GM23338 (cell line): Measurements from ENCODE around the gene COL20A1. TPM values are rescaled to one million over a fixed set of nuclear protein-coding genes. Genes with fewer than 3 reads are reported as not detected.

Experiments
- ATAC-seq: fragments of 200-7000 bp; cut with Tn5 transposase; 3 replicates; pipeline ENCODE4 v1.9.1; 2020
- DNase-seq: peaks from one replicate; pipeline ENCODE4 v3.0.0-alpha.2; 2015; ENCODE audit warnings: low spot score
- H2AFZ ChIP-seq: fragments of 200-600 bp; sonication (generic); 2 replicates; pipeline ENCODE4 v1.8.0; 2016; ENCODE audit warnings: antibody characterized with exemption, mild to moderate bottlenecking, moderate library complexity
- H3F3A ChIP-seq: fragments of 200-600 bp; sonication (generic); replicated peaks from 2 replicates; pipeline ENCODE4 v1.8.0; 2017; ENCODE audit warnings: antibody characterized with exemption, mixed run types, low read depth
- H3K27ac ChIP-seq: fragments of 200-600 bp; sonication (generic); 2 replicates; pipeline ENCODE4 v1.6.1; 2016; ENCODE audit warnings: low read depth
- H3K27me3 ChIP-seq: fragments of 200-600 bp; sonication (generic); 2 replicates; pipeline ENCODE4 v1.8.0; 2016; ENCODE audit warnings: mild to moderate bottlenecking, mixed run types, moderate library complexity; ENCODE audit not compliant: insufficient read depth
- H3K36me3 ChIP-seq: fragments of 200-600 bp; sonication (generic); 2 replicates; pipeline ENCODE4 v1.8.0; 2016; ENCODE audit warnings: mild to moderate bottlenecking; ENCODE audit not compliant: insufficient read depth
- H3K4me1 ChIP-seq: fragments of 200-600 bp; sonication (generic); 2 replicates; pipeline ENCODE4 v1.8.0; 2016; ENCODE audit warnings: mild to moderate bottlenecking, moderate library complexity; ENCODE audit not compliant: insufficient read depth
- H3K4me2 ChIP-seq: fragments of 200-600 bp; sonication (generic); 2 replicates; pipeline ENCODE4 v1.7.1; 2017; ENCODE audit warnings: mixed run types
- H3K4me3 ChIP-seq: fragments of 200-600 bp; sonication (generic); 2 replicates; pipeline ENCODE4 v1.6.1; 2016; ENCODE audit warnings: mixed run types
- H3K79me2 ChIP-seq: fragments of 200-600 bp; sonication (generic); replicated peaks from 2 replicates; pipeline ENCODE4 v1.8.0; 2017; ENCODE audit warnings: mild to moderate bottlenecking; ENCODE audit not compliant: insufficient read depth
- H3K9me2 ChIP-seq: fragments of 200-600 bp; sonication (generic); 2 replicates; pipeline ENCODE4 v1.8.0; 2017; ENCODE audit not compliant: insufficient read depth
- H4K20me1 ChIP-seq: fragments of 200-600 bp; sonication (generic); replicated peaks from 2 replicates; pipeline ENCODE4 v1.8.0; 2017; ENCODE audit warnings: mild to moderate bottlenecking; ENCODE audit not compliant: insufficient read depth
- H3K27ac Mint-ChIP-seq: 2 replicates; pipeline ENCODE4 v1.8.0; 2020; ENCODE audit warnings: inconsistent platforms, mild to moderate bottlenecking, moderate library complexity, mixed read lengths
- H3K27me3 Mint-ChIP-seq: 3 replicates; pipeline ENCODE4 v1.8.0; 2022; ENCODE audit warnings: low read depth, mild to moderate bottlenecking, moderate library complexity, mixed read lengths, inconsistent platforms; ENCODE audit not compliant: insufficient read depth, poor library complexity
- H3K36me3 Mint-ChIP-seq: 3 replicates; pipeline ENCODE4 v1.8.0; 2021; ENCODE audit warnings: low read depth, mild to moderate bottlenecking, inconsistent platforms, moderate library complexity, mixed read lengths
- H3K4me1 Mint-ChIP-seq: 3 replicates; pipeline ENCODE4 v1.8.0; 2020; ENCODE audit warnings: mild to moderate bottlenecking, inconsistent platforms, mixed read lengths
- H3K4me3 Mint-ChIP-seq: 3 replicates; pipeline ENCODE4 v1.8.0; 2021; ENCODE audit warnings: moderate library complexity, mild to moderate bottlenecking, inconsistent platforms, mixed read lengths
- H3K9me3 Mint-ChIP-seq: 3 replicates; pipeline ENCODE4 v1.8.0; 2020; ENCODE audit warnings: moderate library complexity, mild to moderate bottlenecking, inconsistent platforms, mixed read lengths
- CREB1 ChIP-seq: fragments of 250-450 bp; sonication (Bioruptor Pico); IDR thresholded peaks from 2 replicates; pipeline ENCODE4 v1.5.0; 2020; ENCODE audit warnings: low read depth, mild to moderate bottlenecking, moderate library complexity
- ETS1 ChIP-seq: IDR thresholded peaks from 2 replicates; pipeline ENCODE4 v1.6.1; 2016; ENCODE audit warnings: antibody characterized with exemption
- EZH2 ChIP-seq: fragments of 200-600 bp; sonication (generic); IDR thresholded peaks from one replicate; pipeline ENCODE4 v1.8.0; 2017; ENCODE audit warnings: antibody characterized with exemption, mild to moderate bottlenecking, low read depth; ENCODE audit not compliant: unreplicated experiment
- EZH2phosphoT487 ChIP-seq: fragments of 200-600 bp; sonication (generic); IDR thresholded peaks from one replicate; pipeline ENCODE4 v1.8.1; 2018; ENCODE audit warnings: antibody characterized with exemption; ENCODE audit not compliant: unreplicated experiment
- JUNB ChIP-seq: IDR thresholded peaks from one replicate; pipeline ENCODE4 v1.6.1; 2016; ENCODE audit warnings: antibody characterized with exemption; ENCODE audit not compliant: unreplicated experiment
- NANOG ChIP-seq: IDR thresholded peaks from 2 replicates; pipeline ENCODE4 v1.6.1; 2016; ENCODE audit warnings: antibody characterized with exemption, borderline replicate concordance
- POLR2AphosphoS5 ChIP-seq: IDR thresholded peaks from 2 replicates; pipeline ENCODE4 v1.6.1; 2016; ENCODE audit warnings: antibody characterized with exemption, low read depth
- REST ChIP-seq: IDR thresholded peaks from one replicate; pipeline ENCODE4 v1.6.1; 2018; ENCODE audit warnings: antibody characterized with exemption; ENCODE audit not compliant: unreplicated experiment
- STAT1 ChIP-seq: IDR thresholded peaks from one replicate; pipeline ENCODE4 v1.6.1; 2016; ENCODE audit warnings: antibody characterized with exemption; ENCODE audit not compliant: unreplicated experiment
- ZNF114 ChIP-seq: fragments of 250-450 bp; sonication (Bioruptor Pico); IDR thresholded peaks from 2 replicates; pipeline ENCODE4 v1.5.0; 2020; ENCODE audit warnings: mild to moderate bottlenecking, moderate library complexity
- ZNF331 ChIP-seq: fragments of 250-450 bp; sonication (Bioruptor Pico); IDR thresholded peaks from 2 replicates; pipeline ENCODE4 v1.5.0; 2020; ENCODE audit warnings: low read depth, mild to moderate bottlenecking, moderate library complexity
- ZNF462 ChIP-seq: fragments of 250-450 bp; sonication (Bioruptor Pico); IDR thresholded peaks from 2 replicates; pipeline ENCODE4 v1.5.0; 2020; ENCODE audit warnings: mild to moderate bottlenecking, moderate library complexity
- polyA plus RNA-seq: library from polyadenylated mRNA; unstranded; fragments of >200 nt; fragmentation: Nextera tagmentation; extraction: Ambion mirVana; gene quantifications from 2 replicates; pipeline ENCODE4 v1.2.1, GENCODE V29; 2016
- total RNA-seq: library from RNA; depleted of rRNA; stranded (reverse); fragments of >200 nt; shearing (Covaris generic); gene quantifications from 2 replicates; pipeline ENCODE4 v1.2.3, GENCODE V29; 2014
- TF ChIP-seq, protein P1 (sequence below), 2 experiments: fragments of 200-600 bp in 1 of 2; sonication (generic) in 1 of 2; conservative IDR thresholded peaks; 2 replicates each; pipeline versions ENCODE4 v1.5.1 to v1.6.1; 2016 to 2017; ENCODE audit warnings: antibody characterized with exemption in 2 of 2, low read depth in 2 of 2, mild to moderate bottlenecking in 2 of 2, moderate library complexity in 1 of 2

The COL20A1 gene
- total and polyA plus RNA-seq, 2 experiments from 2014 or later = 0.28 to 0.79 TPM

DNA sequence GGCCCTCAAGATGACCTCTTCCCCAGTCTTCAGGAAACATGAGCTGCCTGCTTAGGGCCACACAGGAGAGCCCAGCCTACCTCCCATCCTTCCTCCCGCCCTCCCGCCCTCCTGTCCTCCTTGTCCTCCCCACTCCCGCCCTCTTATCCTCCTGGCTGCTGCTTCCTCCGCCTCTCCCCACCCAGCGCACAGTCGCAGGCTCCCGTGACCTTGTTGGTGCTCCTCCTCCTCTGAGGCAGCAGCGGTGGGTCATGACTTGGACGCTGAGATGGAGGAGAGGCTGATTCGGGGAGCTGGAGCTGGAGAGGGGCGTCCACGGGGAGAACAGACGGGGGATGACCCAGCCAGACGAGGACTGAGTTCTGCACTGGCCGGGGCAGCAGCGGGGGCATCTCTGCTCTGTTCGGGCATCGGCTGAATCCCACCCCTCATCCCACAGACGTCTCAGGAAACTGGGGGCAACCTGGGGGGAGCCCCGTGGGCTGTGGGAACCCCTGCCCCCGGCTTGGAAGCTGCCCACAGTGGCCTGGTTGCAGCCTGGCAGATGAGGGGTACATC, 35.8 kb downstream of the COL20A1 start:
- Mint-ChIP-seq H3K27me3 (peaks cover 13% of the 10 kb centered on the region), H3K36me3 (peaks cover 9% of the 10 kb centered on the region)

More for the DNA sequence above, 35.8 kb downstream of the COL20A1 start:
- Histone ChIP-seq H3K36me3 (no peaks in the 10 kb centered on the region), H3K4me3 (no peak overlapping the region), H3K27ac (no peak overlapping the region), H3K79me2 (no peaks in the 10 kb centered on the region), H3K27me3 (no peaks in the 10 kb centered on the region), H2AFZ (no peak overlapping the region), H3K9me2 (no peaks in the 10 kb centered on the region), H4K20me1 (no peaks in the 10 kb centered on the region), H3K4me2 (no peak overlapping the region), H3F3A (no peaks in the 10 kb centered on the region), H3K4me1 (no peaks in the 10 kb centered on the region; the same call in 1 of the 2 replicates)
- ATAC-seq (no peak), DNase-seq (no peak)
- H3K27ac Mint-ChIP-seq = no peak overlapping the region
- H3K9me3 Mint-ChIP-seq = peaks cover 13% of the 10 kb centered on the region
- H3K4me1 Mint-ChIP-seq = no peaks in the 10 kb centered on the region; the same call in 2 of the 3 replicates
- H3K4me3 Mint-ChIP-seq = no peak overlapping the region
- TF ChIP-seq REST (no peak), STAT1 (no peak), ETS1 (no peak), ZNF331 (CRISPR knock-in tag) (no peak), EZH2 (no peak), NANOG (no peak), CREB1 (CRISPR knock-in tag) (no peak), JUNB (no peak), POLR2AphosphoS5 (no peak), ZNF114 (CRISPR knock-in tag) (no peak), ZNF462 (CRISPR knock-in tag) (no peak), EZH2phosphoT487 (no peak)
- TF ChIP-seq, protein P1, sequence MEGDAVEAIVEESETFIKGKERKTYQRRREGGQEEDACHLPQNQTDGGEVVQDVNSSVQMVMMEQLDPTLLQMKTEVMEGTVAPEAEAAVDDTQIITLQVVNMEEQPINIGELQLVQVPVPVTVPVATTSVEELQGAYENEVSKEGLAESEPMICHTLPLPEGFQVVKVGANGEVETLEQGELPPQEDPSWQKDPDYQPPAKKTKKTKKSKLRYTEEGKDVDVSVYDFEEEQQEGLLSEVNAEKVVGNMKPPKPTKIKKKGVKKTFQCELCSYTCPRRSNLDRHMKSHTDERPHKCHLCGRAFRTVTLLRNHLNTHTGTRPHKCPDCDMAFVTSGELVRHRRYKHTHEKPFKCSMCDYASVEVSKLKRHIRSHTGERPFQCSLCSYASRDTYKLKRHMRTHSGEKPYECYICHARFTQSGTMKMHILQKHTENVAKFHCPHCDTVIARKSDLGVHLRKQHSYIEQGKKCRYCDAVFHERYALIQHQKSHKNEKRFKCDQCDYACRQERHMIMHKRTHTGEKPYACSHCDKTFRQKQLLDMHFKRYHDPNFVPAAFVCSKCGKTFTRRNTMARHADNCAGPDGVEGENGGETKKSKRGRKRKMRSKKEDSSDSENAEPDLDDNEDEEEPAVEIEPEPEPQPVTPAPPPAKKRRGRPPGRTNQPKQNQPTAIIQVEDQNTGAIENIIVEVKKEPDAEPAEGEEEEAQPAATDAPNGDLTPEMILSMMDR (conservative IDR thresholded peaks at IDR 0.05; ENCODE audit: low read depth in 2 of 2) = no peak
